HG03280 (cell line): ENCODE data around the gene VPS13D.

ENCODE experiments used
- ATAC-seq: cut with Tn5 transposase; IDR thresholded peaks from one replicate; pipeline ENCODE4 v1.9.1; 2021; ENCODE audit warnings: mild to moderate bottlenecking, moderate library complexity; ENCODE audit not compliant: unreplicated experiment

Gene VPS13D

GRCh38 chr1:12333036-12333785, 103.4 kb downstream of the VPS13D start:
- ATAC-seq, result no peak

GRCh38 chr1:12335815-12336214, 106.0 kb downstream of the VPS13D start:
- ATAC-seq, result no peak

GRCh38 chr1:12336413-12336812, 106.6 kb downstream of the VPS13D start:
- ATAC-seq, result no peak

- no peak for ATAC-seq
These were observed 108.2 kb downstream of the VPS13D start for GRCh38 chr1:12338017-12338416.

GRCh38 chr1:12338823-12339222, 109.0 kb downstream of the VPS13D start:
- ATAC-seq, result no peak

GRCh38 chr1:12339396-12339795, 109.6 kb downstream of the VPS13D start:
- no peak for ATAC-seq

- no peak for ATAC-seq
These were observed 110.1 kb downstream of the VPS13D start for GRCh38 chr1:12339811-12340543.

GRCh38 chr1:12340544-12340930, 110.7 kb downstream of the VPS13D start:
- ATAC-seq, result no peak

GRCh38 chr1:12341667-12342066, 111.8 kb downstream of the VPS13D start:
- ATAC-seq, result no peak

GRCh38 chr1:12342401-12343003, 112.7 kb downstream of the VPS13D start:
- ATAC-seq, result no peak

- ATAC-seq, result no peak
These were observed 114.1 kb downstream of the VPS13D start for GRCh38 chr1:12343823-12344487.

GRCh38 chr1:12344596-12345349, 114.9 kb downstream of the VPS13D start:
- ATAC-seq, result no peak

GRCh38 chr1:12345350-12346217, 115.8 kb downstream of the VPS13D start:
- ATAC-seq, result no peak

GRCh38 chr1:12346483-12347151, 116.8 kb downstream of the VPS13D start:
- ATAC-seq, result no peak

GRCh38 chr1:12348113-12348512, 118.3 kb downstream of the VPS13D start:
- ATAC-seq, result no peak

GRCh38 chr1:12353981-12354380, 124.2 kb downstream of the VPS13D start:
- no peak for ATAC-seq

GRCh38 chr1:12356004-12356890, 126.4 kb downstream of the VPS13D start:
- no peak for ATAC-seq

GRCh38 chr1:12358499-12358898, 128.7 kb downstream of the VPS13D start:
- no peak for ATAC-seq
